ENCODE results near the gene MAN1A2.

The MAN1A2 gene

DNA sequence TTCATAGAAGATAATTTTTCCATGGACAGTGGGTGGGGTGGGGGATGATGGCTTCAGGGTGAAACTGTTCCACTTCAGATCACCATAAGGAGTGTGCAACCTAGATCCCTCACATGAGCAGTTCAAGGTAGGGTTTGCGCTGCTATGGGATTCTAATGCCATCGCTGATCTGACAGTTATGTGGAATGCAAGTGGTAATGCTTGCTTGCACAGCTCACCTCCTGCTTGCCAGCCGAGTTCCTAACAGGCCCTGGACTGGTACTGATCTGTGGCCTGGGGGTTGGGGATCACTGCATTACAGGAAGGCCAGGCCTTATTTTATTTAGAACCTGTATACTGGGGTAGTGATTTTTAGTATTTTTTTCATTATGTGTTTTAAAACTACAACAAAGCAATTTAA is 22.0 kb downstream of the MAN1A2 start:
- no peak overlapping the region for H3K4me3 ChIP-seq (ENCODE audit: low read depth, low read length)
- CTCF ChIA-PET = no interaction called here
- POLR2A ChIA-PET = no interaction called here
- no peak overlapping the region for H3K27ac ChIP-seq (ENCODE audit: extremely low read depth, low read depth, low read length)
- H3K9me3 ChIP-seq (ENCODE audit: control insufficient read depth, insufficient read depth, low read depth, low read length) = no peaks in the 10 kb centered on the region
- no peaks in the 10 kb centered on the region for H3K36me3 ChIP-seq (ENCODE audit: control insufficient read depth in 2 of 2, insufficient read depth in 1 of 2, low read length in 2 of 2)
- H3K4me1 ChIP-seq (ENCODE audit: control insufficient read depth, insufficient read depth, low read length) = peaks cover 8% of the 10 kb centered on the region; the same call in 1 of the 2 replicates
- TF ChIP-seq PRDM1 (tag by site-specific recombination; IDR thresholded peaks at IDR 0.05) (no peak), ZNF600 (tag by site-specific recombination; IDR thresholded peaks at IDR 0.05) (peak; percentile 84)

GRCh38 chr1:117389779-117390178 is 22.5 kb downstream of the MAN1A2 start:
- CTCF ChIA-PET = no interaction called here
- H3K9me3 ChIP-seq (ENCODE audit: control insufficient read depth, insufficient read depth, low read depth, low read length) = no peaks in the 10 kb centered on the region
- POLR2A ChIA-PET = no interaction called here
- H3K27ac ChIP-seq (ENCODE audit: extremely low read depth, low read depth, low read length) = no peak overlapping the region
- no peak overlapping the region for H3K4me3 ChIP-seq (ENCODE audit: low read depth, low read length)
- TF ChIP-seq, protein P1, sequence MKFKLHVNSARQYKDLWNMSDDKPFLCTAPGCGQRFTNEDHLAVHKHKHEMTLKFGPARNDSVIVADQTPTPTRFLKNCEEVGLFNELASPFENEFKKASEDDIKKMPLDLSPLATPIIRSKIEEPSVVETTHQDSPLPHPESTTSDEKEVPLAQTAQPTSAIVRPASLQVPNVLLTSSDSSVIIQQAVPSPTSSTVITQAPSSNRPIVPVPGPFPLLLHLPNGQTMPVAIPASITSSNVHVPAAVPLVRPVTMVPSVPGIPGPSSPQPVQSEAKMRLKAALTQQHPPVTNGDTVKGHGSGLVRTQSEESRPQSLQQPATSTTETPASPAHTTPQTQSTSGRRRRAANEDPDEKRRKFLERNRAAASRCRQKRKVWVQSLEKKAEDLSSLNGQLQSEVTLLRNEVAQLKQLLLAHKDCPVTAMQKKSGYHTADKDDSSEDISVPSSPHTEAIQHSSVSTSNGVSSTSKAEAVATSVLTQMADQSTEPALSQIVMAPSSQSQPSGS (tag by site-specific recombination; IDR thresholded peaks at IDR 0.05; ENCODE audit: low read depth) = peak; percentile 83
- TF ChIP-seq, protein P2, sequence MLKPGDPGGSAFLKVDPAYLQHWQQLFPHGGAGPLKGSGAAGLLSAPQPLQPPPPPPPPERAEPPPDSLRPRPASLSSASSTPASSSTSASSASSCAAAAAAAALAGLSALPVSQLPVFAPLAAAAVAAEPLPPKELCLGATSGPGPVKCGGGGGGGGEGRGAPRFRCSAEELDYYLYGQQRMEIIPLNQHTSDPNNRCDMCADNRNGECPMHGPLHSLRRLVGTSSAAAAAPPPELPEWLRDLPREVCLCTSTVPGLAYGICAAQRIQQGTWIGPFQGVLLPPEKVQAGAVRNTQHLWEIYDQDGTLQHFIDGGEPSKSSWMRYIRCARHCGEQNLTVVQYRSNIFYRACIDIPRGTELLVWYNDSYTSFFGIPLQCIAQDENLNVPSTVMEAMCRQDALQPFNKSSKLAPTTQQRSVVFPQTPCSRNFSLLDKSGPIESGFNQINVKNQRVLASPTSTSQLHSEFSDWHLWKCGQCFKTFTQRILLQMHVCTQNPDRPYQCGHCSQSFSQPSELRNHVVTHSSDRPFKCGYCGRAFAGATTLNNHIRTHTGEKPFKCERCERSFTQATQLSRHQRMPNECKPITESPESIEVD (tag by site-specific recombination; IDR thresholded peaks at IDR 0.05) = peak; percentile 68
- TF ChIP-seq ZNF701 (tag by site-specific recombination; IDR thresholded peaks at IDR 0.05) (no peak), ZNF248 (tag by site-specific recombination; IDR thresholded peaks at IDR 0.05) (no peak), ZIC2 (tag by site-specific recombination; IDR thresholded peaks at IDR 0.05) (no peak), ZNF473 (tag by site-specific recombination; IDR thresholded peaks at IDR 0.05) (no peak), ZNF2 (tag by site-specific recombination; IDR thresholded peaks at IDR 0.05) (no peak)
- TF ChIP-seq, protein P3, sequence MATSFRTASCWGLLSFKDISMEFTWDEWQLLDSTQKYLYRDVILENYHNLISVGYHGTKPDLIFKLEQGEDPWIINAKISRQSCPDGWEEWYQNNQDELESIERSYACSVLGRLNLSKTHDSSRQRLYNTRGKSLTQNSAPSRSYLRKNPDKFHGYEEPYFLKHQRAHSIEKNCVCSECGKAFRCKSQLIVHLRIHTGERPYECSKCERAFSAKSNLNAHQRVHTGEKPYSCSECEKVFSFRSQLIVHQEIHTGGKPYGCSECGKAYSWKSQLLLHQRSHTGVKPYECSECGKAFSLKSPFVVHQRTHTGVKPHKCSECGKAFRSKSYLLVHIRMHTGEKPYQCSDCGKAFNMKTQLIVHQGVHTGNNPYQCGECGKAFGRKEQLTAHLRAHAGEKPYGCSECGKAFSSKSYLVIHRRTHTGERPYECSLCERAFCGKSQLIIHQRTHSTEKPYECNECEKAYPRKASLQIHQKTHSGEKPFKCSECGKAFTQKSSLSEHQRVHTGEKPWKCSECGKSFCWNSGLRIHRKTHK (tag by site-specific recombination; IDR thresholded peaks at IDR 0.05) = no peak
- peaks cover 8% of the 10 kb centered on the region; the same call in 1 of the 2 replicates for H3K4me1 ChIP-seq (ENCODE audit: control insufficient read depth, insufficient read depth, low read length)
- no peaks in the 10 kb centered on the region for H3K36me3 ChIP-seq (ENCODE audit: control insufficient read depth in 2 of 2, insufficient read depth in 1 of 2, low read length in 2 of 2)

GRCh38 chr1:117392771-117393170 is 25.5 kb downstream of the MAN1A2 start:
- TF ChIP-seq, protein P4, sequence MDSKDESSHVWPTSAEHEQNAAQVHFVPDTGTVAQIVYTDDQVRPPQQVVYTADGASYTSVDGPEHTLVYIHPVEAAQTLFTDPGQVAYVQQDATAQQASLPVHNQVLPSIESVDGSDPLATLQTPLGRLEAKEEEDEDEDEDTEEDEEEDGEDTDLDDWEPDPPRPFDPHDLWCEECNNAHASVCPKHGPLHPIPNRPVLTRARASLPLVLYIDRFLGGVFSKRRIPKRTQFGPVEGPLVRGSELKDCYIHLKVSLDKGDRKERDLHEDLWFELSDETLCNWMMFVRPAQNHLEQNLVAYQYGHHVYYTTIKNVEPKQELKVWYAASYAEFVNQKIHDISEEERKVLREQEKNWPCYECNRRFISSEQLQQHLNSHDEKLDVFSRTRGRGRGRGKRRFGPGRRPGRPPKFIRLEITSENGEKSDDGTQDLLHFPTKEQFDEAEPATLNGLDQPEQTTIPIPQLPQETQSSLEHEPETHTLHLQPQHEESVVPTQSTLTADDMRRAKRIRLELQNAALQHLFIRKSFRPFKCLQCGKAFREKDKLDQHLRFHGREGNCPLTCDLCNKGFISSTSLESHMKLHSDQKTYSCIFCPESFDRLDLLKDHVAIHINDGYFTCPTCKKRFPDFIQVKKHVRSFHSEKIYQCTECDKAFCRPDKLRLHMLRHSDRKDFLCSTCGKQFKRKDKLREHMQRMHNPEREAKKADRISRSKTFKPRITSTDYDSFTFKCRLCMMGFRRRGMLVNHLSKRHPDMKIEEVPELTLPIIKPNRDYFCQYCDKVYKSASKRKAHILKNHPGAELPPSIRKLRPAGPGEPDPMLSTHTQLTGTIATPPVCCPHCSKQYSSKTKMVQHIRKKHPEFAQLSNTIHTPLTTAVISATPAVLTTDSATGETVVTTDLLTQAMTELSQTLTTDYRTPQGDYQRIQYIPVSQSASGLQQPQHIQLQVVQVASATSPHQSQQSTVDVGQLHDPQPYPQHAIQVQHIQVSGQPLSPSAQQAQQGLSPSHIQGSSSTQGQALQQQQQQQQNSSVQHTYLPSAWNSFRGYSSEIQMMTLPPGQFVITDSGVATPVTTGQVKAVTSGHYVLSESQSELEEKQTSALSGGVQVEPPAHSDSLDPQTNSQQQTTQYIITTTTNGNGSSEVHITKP (tag by site-specific recombination; IDR thresholded peaks at IDR 0.05) = no peak
- TF ChIP-seq, protein P2 (tag by site-specific recombination; IDR thresholded peaks at IDR 0.05) = peak; percentile 72
- peak; percentile 66; the same call in 1 of the 2 replicates for TF ChIP-seq TCF7L2 (IDR thresholded peaks at IDR 0.05; ENCODE audit: borderline replicate concordance, low read depth, low read length)
- TF ChIP-seq, protein P5, sequence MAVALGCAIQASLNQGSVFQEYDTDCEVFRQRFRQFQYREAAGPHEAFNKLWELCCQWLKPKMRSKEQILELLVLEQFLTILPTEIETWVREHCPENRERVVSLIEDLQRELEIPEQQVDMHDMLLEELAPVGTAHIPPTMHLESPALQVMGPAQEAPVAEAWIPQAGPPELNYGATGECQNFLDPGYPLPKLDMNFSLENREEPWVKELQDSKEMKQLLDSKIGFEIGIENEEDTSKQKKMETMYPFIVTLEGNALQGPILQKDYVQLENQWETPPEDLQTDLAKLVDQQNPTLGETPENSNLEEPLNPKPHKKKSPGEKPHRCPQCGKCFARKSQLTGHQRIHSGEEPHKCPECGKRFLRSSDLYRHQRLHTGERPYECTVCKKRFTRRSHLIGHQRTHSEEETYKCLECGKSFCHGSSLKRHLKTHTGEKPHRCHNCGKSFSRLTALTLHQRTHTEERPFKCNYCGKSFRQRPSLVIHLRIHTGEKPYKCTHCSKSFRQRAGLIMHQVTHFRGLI (tag by site-specific recombination; IDR thresholded peaks at IDR 0.05) = peak; percentile 99
- POLR2A ChIA-PET = no interaction called here
- Histone ChIP-seq H3K27ac (ENCODE audit: extremely low read depth, low read depth, low read length) (no peak overlapping the region), H3K9me3 (ENCODE audit: control insufficient read depth, insufficient read depth, low read depth, low read length) (no peaks in the 10 kb centered on the region), H3K4me3 (ENCODE audit: low read depth, low read length) (no peak overlapping the region), H3K4me1 (ENCODE audit: control insufficient read depth, insufficient read depth, low read length) (peaks cover 8% of the 10 kb centered on the region; the same call in 1 of the 2 replicates), H3K36me3 (ENCODE audit: control insufficient read depth in 2 of 2, insufficient read depth in 1 of 2, low read length in 2 of 2) (no peaks in the 10 kb centered on the region)
- CTCF ChIA-PET = interaction anchor here (2.0 kb wide), 1 partner anchor 365 kb away, joined by 6 read pairs; no protein-coding TSS in a partner anchor
